ENCODE measurements around the gene THAP7.

DNA sequence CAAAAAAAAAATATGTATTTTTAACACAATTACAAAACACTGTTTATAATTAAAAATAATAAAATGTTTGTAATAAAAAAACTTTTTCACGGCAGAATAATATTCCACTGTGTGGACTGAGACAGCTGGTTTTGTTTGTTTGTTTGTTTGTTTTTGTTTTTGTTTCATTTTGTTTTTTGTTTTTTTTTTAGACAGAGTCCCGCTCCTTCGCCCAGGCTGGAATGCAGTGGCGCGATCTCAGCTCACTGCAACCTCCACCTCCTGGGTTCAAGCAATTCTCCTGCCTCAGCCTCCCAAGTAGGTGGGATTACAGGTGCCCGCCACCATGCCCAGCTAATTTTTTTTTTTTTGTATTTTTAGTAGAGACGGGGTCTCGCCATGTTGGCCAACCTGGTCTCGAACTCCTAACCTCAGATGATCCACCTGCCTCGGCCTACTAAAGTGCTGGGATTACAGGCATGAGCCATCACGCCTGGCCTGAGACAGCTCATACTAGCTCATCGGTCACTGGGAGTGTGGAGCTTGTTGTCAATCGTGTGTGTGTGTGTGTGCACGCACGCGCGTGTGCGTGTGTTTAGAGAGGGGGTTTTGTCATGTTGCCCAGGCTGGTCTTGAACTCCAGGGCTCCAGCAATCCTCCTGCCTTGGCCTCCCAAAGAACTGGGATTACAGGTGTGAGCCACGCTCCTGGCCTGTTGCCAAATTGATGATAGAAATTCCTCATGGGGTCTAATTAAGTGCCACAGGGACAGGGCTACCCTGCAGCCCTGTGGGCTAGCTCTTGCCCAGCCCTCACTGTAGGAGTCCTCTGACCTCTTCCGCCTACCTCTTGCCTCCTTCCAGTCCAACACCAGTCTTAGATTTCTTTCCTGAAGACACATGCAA, 42.1 kb downstream of the THAP7 start:
- TF ChIP-seq, protein P1, sequence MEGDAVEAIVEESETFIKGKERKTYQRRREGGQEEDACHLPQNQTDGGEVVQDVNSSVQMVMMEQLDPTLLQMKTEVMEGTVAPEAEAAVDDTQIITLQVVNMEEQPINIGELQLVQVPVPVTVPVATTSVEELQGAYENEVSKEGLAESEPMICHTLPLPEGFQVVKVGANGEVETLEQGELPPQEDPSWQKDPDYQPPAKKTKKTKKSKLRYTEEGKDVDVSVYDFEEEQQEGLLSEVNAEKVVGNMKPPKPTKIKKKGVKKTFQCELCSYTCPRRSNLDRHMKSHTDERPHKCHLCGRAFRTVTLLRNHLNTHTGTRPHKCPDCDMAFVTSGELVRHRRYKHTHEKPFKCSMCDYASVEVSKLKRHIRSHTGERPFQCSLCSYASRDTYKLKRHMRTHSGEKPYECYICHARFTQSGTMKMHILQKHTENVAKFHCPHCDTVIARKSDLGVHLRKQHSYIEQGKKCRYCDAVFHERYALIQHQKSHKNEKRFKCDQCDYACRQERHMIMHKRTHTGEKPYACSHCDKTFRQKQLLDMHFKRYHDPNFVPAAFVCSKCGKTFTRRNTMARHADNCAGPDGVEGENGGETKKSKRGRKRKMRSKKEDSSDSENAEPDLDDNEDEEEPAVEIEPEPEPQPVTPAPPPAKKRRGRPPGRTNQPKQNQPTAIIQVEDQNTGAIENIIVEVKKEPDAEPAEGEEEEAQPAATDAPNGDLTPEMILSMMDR (IDR thresholded peaks at IDR 0.05): no peak
- TF ChIP-seq POLR2A (IDR thresholded peaks at IDR 0.05): no peak
